Measurements from ENCODE around the gene INHBA.
A peak's percentile ranks its signal among the peaks of the same experiment; 100 is the strongest.

INHBA gene

DNA sequence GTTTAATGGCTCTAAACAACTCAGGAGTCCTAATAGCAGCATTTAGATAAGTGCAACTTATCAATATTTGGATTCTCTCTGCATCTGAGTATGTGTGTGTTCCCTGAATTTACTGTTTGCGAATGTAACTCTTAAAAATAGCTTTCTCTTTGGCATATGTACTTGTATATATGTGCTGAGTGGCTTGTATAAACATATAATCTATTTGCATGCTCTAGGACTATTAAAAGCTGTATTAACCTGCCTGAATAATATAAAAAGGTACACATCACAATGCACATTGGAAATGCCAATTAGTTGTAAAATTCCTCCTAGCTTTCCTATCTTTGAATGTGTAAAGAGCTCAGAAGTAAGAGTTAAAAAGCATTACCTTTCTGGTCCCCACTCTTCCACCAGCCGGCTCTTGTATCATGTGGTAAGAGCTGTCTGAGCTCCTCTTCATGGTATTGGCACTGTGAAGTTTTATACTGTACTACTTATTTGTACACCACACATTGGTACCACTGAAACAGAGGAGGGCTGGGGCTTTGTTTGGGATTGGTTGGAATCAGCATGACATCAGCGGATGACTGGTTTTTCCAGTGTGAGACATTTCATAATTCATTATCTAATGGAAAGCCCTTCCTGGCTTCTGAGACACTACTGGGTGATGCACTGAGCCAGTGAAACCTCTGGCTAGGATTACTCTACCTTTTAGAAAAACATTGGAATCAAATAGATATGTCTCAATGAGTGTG lies at the start of gene INHBA:
Gene INHBA (minus strand): TSS at position 456 of the 737 bp plus-strand sequence. CDS start 2,716 bp downstream, outside the sequence.
- peak; percentile 91 to 92 for DNase-seq

DNA sequence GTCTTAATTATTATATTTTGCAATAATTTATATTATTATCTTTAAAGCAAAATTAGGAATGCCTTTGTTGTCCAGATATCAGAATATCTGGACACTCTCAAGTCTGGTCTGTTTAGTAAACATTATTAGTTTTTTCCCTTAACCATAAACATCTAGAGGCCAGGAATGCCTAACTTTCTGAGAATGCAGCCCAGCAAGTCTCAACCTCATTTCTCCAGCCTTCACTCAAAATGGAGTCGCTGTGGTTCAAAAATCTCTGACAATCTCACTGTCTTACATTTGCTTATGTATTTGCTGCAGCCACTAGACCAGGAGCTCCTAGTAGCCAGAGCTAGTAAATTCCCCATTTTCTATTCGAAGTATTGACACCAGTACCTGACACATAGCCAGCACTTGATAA lies 49.7 kb upstream of the INHBA start:
- DNase-seq = no peak

DNA sequence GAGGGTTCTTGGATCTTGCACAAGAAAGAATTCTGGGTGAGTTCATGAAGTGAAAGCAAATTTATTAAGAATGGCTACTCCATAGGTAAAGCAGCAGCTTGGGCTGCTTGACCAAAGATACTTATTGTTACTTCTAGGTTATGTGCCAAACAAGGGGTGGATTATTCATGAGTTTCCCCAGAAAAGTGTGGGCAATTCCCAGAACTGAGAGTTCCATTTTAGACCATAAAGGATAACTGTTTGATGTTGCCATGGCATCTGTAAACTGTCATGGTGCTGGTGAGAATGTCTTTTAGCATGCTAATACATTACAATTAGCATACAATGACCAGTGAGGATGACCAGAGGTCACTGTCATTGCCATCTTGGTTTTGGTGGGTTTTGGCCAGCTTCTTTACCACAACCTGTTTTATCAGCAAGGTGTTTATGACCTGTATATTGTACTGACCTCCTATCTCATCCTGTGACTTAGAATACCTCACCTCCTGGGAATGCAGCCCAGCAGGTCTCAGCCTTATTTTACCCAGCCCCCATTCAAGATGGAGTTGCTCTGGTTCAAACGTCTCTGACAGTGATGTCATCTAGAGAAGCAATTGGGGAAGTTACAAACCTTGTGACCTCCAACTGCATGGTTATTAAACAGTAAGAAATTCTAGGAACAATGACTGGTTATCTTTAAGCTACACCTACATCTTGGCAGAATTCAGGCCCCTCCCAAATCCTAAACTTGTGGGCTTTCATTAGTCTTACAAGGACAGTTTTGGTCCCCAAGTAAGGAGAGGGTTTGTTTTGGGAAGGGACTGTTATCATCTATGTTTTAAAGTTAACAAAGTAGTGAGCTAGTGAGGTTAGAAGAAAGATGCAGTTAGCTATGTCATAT lies 48.0 kb upstream of the INHBA start:
- peak; percentile 36 to 46 for DNase-seq

DNA sequence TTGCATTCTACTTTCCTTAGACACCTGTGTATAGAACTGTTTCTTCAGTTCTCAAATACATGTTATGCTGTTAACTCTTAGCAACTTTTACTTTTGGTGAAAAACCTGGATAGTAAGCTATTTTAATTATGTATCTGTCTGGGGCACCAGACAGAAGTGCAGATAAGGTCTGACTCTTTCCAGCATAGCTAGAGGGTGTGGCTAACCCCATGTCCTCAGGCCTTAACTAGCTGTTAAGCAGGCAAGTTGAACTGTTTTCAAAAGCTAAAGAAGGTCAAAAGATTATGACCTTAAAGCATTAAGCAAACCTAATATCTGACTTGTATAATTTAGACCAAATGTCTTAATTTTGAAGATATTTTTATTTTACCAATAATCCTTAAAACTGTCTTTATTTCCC lies 45.1 kb upstream of the INHBA start:
- DNase-seq = no peak

DNA sequence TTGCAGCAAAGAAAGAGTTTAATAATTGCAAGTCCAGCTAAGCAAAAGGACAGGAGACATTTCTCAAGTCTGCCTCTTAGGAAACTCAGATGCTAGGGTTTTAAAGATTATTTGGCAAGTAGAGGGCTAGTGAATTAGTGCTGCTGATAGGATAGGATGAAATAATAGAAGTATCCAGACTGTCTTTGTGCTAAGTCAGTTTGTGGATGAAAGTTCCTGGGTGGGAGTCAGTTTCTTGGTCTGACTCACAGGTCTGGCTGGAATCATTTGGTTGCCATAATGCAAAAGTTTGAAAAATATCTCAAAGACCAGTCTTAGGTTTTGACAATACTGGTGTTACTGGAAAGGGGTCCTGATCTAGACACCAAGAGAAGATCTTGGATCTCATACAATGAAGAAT lies 42.6 kb upstream of the INHBA start:
- DNase-seq = no peak

DNA sequence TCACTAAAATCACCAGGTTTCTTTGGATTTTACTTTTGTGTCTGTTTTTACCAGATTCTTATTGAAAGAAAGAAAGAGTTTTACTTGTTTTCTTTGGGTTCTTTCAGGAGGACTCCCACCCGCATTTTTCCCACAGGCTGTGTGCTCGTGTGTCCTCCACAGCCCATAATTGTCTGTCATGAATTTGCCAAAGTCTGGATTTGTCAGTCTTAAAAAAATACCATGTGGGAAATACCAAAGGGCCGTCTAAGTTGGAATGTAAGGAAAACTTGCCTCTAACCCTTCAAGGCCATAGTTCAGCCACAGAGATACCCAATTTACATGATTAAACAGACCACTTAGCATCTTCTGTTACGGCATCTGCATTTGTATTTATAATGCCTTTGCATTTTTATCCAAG lies 41.3 kb upstream of the INHBA start:
- DNase-seq = no peak

DNA sequence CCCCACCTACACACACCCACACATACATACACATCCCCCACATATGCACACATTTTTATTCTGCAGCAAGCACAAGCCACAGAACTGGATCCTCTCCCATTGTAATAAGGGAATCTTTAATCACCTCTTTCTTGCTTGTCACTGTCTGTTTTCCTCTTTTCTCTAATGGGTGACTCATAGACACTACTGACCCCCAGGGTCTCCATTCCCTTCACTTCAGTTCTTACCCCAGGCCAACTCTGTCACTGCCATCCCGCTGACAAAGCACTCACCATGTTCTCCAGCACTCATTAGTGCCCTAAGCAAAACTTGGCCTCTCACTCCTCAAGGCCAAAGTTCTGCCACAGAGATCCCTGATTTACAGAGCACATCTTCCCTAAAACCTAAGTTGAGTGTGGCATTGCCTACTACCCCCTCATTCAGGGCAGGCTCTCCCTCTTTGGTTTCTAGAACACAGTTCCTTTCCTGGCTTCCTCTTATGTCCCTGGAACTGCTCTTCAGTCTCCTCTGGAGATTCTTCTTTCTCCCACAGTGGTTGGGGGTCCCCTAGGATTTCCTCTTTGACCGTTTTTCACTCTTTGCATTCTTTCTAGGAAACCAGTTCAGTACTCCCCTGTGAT lies 39.6 kb upstream of the INHBA start:
- DNase-seq = peak in 1 of 2 donors; percentile 37

DNA sequence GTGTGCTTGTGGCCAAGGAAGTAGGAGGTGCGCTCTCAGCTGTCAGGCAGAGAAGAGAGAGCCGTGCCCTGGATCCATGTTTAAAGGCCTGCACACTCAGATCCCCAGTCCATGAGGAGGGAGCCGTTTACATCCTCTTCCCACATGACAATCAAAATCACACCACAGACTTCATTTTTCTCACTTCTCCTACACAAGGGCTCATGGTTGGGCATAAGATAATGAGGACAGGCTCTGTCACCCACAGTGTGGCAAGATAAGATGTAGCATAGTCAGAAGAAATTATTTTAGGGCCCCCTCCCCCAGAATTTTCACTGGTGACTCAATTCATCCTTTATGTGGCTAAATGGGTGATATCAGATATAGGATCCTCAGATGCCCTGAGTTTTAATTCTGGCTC lies 35.9 kb upstream of the INHBA start:
- DNase-seq = peak in 1 of 2 donors; percentile 20

DNA sequence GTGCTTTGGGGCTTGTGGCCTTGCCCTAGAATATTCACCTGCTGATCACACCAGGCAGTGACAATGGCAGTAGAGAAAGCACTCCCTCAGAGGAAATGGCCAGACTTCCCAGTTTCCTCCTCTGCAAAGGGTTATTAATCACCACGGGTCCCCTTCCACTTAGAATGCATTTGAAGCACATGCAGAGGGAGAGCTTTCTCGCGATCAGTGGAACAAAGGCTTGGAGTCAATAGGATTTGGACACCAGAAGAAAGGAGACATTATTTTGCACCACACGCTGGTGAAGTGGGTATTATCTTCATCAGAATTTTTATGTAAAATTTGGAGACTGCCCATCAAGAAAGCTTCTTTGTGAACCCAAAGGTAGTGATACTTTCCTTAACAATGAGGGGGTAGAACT lies 35.4 kb upstream of the INHBA start:
- peak in 1 of 2 donors; percentile 31 for DNase-seq

DNA sequence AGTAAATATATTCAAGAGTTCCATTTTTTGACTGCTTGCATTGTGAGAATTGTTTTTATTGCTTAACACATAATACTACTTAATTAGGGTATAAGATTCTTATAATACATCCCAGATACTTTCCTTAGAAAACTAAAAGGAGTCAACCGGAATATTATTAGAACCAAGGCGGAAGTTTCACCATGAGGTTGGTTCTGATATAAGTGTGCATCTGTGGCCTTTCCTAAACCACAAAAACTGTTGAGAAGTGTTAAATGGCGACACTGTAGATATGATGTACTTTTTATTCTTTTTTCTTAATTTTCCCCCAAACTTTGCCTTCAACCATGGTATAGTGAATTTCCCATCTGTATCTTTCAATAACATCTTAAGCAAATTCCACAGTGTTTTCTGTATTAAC lies 32.3 kb upstream of the INHBA start:
- peak in 1 of 2 donors; percentile 41 for DNase-seq

DNA sequence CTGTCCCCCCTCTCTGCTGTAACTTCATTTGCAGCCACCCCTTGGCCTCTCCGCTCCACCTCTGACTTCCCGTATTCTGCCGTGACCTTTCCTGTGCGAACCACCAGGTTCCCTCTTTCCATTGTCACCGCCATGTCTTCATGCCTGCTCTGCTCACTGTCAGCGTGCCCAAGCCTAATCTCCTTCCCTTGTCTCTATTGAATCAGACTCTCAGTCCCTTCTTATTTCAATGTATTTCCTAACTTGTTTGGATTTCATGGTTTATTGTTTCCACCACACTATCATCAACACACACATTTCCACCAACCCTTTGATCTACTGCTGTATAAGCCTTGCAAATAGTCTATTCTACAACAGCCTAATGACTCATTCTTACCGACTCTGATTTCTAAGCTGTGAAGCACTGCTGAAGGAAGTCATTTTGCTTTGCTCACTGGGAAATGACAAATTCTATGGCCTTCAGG lies 30.0 kb upstream of the INHBA start:
- peak; percentile 20 to 43 for DNase-seq

DNA sequence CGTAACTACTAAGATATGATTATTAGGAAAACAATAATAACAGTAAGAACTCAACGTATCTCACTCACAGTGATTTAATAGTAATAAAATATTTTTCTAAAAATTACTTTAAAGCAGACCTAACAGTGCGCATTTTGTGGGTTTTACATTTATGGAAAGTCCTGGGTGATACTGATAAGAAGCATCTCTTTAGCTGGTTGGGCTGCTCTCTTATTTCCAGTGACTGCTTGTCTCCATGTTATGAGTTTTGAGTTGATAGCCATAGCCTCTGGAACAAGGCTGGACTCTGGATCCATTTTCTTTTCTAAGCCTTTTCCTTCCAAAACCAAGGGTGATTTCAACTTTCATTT lies 29.5 kb upstream of the INHBA start:
- no peak for DNase-seq

DNA sequence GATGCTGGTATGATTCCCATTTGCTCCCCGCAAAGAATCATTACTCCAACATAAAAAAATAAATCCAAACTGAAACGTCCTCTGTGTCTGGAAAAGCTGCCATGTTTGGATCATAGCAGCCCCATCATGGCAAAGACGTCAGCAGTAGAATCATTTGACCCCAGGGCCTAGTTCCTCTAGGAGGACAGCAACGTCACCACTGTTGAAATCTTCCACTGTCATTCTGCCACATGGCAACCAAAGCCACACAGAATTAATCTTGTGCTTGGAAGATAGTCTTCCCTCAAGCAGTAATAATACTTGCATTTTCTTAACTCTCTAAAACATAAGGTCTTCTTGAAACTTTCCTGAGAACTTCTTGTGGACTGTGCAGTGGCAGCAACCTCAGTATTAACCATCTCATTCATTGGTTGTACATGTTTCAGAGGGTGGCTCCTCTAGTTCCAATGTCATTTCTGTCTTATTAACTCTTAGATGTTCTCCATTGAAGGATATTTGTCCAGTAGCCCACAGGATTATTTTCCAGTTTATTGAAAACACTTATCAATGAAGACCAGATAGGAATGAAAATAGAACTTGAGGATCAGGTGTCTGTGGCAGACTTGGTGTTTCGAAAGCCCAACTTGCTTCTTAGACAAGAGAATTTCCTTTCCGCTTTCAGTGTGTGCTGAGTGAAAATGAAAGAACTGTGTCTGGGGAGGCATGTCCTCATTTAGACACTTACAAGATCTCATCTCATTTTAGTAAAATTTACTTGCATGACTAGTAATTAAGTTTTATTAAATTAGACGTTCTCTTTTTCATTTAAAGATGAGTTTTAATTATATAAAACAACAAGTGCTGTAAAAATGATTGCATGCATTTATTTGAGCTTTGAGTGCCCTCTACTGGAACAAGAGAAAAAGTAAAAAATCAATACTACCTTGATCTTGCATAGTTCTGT lies 28.9 kb upstream of the INHBA start:
- DNase-seq = peak; percentile 73 to 86

DNA sequence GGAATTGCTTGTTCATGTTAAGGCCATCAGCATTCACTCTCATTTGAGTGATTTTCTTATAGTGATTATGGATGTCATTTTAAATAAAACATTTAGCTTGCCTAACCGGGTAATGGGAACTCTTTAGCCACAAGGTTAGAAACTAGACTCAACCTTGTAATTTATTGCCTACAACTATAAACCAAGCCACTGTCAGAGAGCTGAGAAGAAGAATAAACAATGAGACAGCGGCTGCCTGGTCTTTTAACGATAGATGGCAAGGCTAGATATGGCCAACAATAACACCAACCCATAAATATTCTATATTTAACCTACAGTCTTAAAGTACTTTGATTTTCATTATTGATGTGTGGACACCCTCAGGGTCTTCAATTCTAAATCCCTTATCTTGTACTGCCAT lies 27.8 kb upstream of the INHBA start:
- DNase-seq = no peak

DNA sequence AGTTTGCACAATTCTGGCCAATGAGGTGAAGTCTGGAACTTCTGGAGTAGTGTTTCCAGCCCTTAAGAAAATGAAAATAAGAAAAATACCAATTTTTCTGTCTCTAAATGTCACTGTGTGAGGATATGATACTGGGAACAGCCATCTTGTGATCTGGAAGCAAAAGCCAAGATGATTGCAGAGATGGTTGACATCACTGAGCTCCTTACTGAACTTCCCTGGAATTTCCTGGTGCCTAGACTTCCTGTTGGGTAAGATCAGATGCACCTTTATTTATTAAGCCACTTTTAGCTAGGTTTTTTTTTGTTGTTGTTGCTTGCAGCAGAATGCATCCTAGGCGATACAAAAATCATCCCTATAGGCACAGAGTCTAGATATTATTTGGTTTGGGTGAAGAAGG lies 27.3 kb upstream of the INHBA start:
- DNase-seq = peak in 1 of 2 donors; percentile 31

DNA sequence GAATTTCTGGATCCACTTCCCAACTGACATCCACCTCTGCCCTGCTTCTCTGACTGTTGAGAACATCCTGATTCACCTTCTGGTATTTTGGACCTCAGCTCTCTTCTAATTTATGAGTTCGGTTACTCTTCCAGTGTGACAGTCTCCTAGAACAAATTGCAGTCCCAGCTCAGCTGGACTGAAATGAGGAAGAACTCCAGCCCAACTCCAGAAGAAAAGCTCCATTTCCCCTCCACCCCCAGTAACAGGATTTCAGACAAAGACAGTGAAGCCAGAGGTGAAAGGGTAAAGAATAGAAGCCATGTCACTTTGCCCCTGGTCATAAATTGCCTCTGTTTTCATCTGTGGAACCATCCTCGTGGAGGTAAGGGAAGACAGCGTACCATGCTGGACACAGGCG lies 26.2 kb upstream of the INHBA start:
- DNase-seq = peak in 1 of 2 donors; percentile 28

DNA sequence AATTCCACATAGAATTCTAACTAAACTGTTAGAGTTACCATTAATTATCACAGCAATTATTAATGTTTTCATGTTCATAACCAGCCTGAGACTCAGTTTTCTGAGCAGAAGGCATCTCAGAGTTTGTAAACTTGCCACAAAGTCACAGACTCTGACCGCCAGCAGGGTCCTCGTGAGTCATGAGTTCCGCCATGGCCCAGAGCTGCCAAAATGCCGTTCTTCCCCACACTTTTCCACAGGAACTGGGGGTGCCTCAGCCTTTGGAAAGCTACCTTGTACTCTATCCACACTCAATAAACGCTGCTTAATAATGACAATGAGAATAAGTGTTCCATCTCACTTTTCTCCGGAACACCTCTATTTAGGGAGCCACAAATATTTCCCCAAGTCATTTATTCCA lies 22.1 kb upstream of the INHBA start:
- no peak for DNase-seq

DNA sequence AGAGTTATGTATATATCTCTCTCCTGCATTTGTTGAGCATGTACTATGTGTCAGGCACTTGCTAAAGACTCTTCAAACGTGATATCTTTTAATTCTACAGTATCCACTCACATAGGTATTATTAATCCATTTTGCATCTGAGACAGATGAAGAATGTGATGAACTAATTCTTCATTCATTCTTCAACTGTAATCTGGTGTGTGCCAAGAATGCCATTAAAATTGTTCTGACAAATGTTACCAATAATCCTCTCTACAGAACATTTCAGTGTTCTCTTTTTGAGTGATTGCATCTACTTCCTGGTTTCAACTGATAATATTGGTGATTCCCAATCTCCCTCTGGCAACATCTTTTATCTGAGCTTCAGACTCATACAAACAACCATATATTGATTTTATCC lies 18.0 kb upstream of the INHBA start:
- DNase-seq = no peak

DNA sequence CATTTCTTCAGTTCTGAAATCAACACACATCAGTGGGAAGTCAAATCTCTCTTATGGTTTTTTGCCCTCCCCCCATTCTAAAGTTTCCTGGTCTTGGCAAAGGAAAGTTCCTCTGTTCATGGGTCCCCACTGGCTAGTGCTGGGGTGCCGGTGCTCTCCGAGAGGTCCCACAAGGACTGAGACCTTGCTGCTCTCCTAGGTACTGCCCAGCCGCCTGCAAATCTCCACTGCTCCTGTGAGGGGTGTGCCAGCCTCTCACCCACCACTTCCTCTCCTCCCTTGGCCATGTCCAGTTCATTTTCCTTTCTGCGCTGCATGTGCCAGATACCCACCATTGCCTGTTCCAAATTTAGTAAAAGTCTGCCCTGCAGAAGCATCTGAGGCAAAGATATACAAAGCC lies 17.2 kb upstream of the INHBA start:
- DNase-seq = no peak

DNA sequence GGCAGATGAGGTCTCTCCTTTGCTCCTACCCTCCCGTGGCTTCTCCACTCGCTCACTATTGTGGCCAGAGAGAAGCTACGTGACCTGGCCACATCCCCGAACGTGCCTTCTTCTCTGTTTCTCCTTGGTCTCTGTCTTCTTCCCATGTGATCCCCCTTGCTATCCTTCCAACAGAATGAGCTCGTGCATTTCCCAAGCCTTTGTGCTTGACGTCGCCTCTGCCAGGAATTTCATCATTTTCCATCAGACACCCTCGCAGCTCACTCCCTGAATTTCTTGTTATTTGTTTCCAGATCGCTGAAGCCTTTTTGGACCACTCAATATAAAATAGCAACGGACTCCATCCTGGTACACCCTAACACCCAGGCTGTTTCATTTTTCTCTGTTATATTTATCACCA lies 13.8 kb upstream of the INHBA start:
- DNase-seq = no peak

DNA sequence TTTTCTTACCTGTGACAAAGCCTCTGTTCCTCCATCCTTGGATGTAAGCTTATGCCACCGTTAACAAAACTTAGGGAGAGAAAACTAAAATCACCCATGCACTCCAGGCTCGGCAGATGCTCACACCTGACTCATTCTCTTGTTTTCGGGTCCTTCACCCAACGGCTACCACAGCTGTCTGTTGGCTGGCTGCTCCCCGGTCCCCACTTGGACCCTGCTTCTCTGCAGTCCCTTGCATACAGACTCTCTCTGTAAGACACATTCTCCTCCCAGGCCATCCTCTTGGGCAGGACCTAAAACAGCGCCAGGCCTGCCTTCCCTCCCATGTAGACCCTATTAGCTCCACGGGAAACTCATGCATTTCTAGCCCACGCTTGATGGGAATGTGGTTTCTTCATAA lies 12.1 kb upstream of the INHBA start:
- no peak for DNase-seq

DNA sequence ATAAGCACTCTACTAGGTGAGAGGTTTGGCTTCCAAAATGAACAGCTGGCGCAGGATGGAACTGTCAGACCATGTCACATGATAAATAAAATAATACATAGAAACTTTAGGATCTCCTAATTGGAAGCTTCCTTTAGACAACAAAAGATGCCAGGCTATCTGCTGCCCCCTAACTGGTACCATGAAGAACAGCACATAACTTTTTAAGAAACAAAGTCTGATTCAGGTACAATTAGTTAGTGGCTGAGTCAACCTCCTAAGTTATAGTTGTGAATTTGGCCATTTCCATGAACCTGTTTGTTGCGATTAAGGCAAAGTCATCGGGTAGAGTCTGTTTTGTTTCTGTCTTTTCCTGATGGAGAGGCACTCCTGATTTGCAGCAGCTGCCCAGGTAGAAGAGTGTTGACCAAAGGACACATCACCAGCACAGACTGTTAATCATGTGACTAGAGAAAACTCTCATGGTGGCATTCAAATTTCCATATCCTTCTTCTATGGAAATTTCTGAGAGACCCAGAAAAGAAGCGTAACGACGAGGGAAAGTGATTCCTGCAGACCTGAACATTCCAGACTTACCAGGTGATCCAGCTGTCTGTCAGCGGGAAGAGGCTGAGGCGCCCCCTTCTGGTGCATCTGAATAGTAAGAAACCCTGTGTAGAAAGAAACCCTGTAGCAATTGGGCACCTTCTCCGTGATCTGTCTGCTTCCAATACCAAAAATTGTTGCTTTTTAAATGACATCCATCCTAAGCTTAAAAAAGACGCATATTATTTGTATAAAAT lies 8.6 kb upstream of the INHBA start:
- DNase-seq = peak in 1 of 2 donors; percentile 28

Measured in inflammatory macrophage treated with lipopolysaccharide for 1 hour (primary cell).